ENCODE measurements around the gene PRKAA1.
"Not testable (repeated sequence)": the region's sequence is repeated elsewhere in the genome, so short reads cannot be mapped to it uniquely, and the experiment has no call there.

Gene PRKAA1

GRCh38 chr5:40733879-40734563 lies 64.2 kb downstream of the PRKAA1 start:
- peaks cover 3% of the 10 kb centered on the region for H3K27me3 Mint-ChIP-seq (ENCODE audit: low read depth, poor library complexity)
- no peak for TF ChIP-seq CTCF (IDR thresholded peaks at IDR 0.05)
- H3K4me3 Mint-ChIP-seq, result no peak overlapping the region
- H3K9me3 Mint-ChIP-seq, result no peaks in the 10 kb centered on the region
- peaks cover 44% of the 10 kb centered on the region for H3K36me3 Mint-ChIP-seq (ENCODE audit: low read depth)
- no peak for DNase-seq
- peaks cover 5% of the 10 kb centered on the region for H3K4me1 Mint-ChIP-seq
- no peak overlapping the region for H3K27ac Mint-ChIP-seq

GRCh38 chr5:40733434-40733833 lies 64.7 kb downstream of the PRKAA1 start:
- no peak for DNase-seq

GRCh38 chr5:40722497-40722911 lies 75.7 kb downstream of the PRKAA1 start:
- peaks cover 90% of the 10 kb centered on the region for H3K36me3 Mint-ChIP-seq (ENCODE audit: low read depth)
- H3K4me3 Mint-ChIP-seq; DNase-seq; H3K4me1 Mint-ChIP-seq; H3K27me3 Mint-ChIP-seq (ENCODE audit: low read depth, poor library complexity); H3K27ac Mint-ChIP-seq: not testable (repeated sequence)
- peaks cover 58% of the 10 kb centered on the region for H3K9me3 Mint-ChIP-seq

More at GRCh38 chr5:40733434-40733833, 64.7 kb downstream of the PRKAA1 start:
- Mint-ChIP-seq H3K27me3 (ENCODE audit: low read depth, poor library complexity) (peaks cover 3% of the 10 kb centered on the region), H3K4me3 (no peak overlapping the region), H3K4me1 (peaks cover 5% of the 10 kb centered on the region), H3K27ac (no peak overlapping the region), H3K9me3 (no peaks in the 10 kb centered on the region), H3K36me3 (ENCODE audit: low read depth) (peaks cover 45% of the 10 kb centered on the region)
- no peak for TF ChIP-seq CTCF (IDR thresholded peaks at IDR 0.05)

- peaks cover 47% of the 10 kb centered on the region for H3K9me3 Mint-ChIP-seq
- H3K36me3 Mint-ChIP-seq (ENCODE audit: low read depth), result peaks cover 79% of the 10 kb centered on the region
- no peak overlapping the region for H3K4me3 Mint-ChIP-seq
- H3K4me1 Mint-ChIP-seq, result no peaks in the 10 kb centered on the region
- H3K27me3 Mint-ChIP-seq (ENCODE audit: low read depth, poor library complexity), result no peaks in the 10 kb centered on the region
- DNase-seq, result no peak
- no peak for TF ChIP-seq CTCF (IDR thresholded peaks at IDR 0.05)
- no peak overlapping the region for H3K27ac Mint-ChIP-seq
These were observed 78.1 kb downstream of the PRKAA1 start for GRCh38 chr5:40720069-40720468.

- TF ChIP-seq CTCF (IDR thresholded peaks at IDR 0.05), result no peak
- Mint-ChIP-seq H3K27ac (no peak overlapping the region), H3K27me3 (ENCODE audit: low read depth, poor library complexity) (no peaks in the 10 kb centered on the region), H3K4me3 (no peak overlapping the region), H3K4me1 (no peaks in the 10 kb centered on the region), H3K36me3 (ENCODE audit: low read depth) (peaks cover 56% of the 10 kb centered on the region), H3K9me3 (peaks cover 30% of the 10 kb centered on the region)
- DNase-seq, result no peak
These were observed 80.9 kb downstream of the PRKAA1 start for GRCh38 chr5:40717281-40717680.

GRCh38 chr5:40716590-40716989 lies 81.6 kb downstream of the PRKAA1 start:
- Mint-ChIP-seq H3K4me3 (no peak overlapping the region), H3K36me3 (ENCODE audit: low read depth) (peaks cover 56% of the 10 kb centered on the region), H3K27me3 (ENCODE audit: low read depth, poor library complexity) (no peaks in the 10 kb centered on the region), H3K27ac (no peak overlapping the region), H3K9me3 (peaks cover 30% of the 10 kb centered on the region), H3K4me1 (no peaks in the 10 kb centered on the region)
- DNase-seq, result no peak
- no peak for TF ChIP-seq CTCF (IDR thresholded peaks at IDR 0.05)
